ENCODE data around the gene RALB.

DNA sequence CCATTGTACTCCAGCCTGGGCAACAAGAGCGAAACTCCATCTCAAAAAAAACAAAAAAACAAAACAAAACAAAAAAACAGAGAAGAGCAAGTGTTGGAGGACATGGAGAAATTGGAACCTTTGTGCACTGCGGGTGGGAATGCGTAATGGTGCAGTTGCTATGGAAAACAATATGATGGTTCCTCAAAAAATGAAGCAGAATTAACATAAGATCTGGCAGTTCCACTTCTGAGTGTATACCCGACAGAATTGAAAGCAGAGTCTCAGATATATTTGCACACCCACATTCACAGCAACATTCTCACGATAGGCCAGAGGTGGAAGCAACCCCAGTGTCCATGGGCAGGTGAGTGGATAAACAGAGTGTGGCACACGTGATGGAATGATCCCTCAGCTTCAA lies 11.0 kb upstream of the RALB start:
- TF ChIP-seq SP1 (CRISPR knock-in tag; conservative IDR thresholded peaks at IDR 0.05), result no peak
- TF ChIP-seq, protein P1, sequence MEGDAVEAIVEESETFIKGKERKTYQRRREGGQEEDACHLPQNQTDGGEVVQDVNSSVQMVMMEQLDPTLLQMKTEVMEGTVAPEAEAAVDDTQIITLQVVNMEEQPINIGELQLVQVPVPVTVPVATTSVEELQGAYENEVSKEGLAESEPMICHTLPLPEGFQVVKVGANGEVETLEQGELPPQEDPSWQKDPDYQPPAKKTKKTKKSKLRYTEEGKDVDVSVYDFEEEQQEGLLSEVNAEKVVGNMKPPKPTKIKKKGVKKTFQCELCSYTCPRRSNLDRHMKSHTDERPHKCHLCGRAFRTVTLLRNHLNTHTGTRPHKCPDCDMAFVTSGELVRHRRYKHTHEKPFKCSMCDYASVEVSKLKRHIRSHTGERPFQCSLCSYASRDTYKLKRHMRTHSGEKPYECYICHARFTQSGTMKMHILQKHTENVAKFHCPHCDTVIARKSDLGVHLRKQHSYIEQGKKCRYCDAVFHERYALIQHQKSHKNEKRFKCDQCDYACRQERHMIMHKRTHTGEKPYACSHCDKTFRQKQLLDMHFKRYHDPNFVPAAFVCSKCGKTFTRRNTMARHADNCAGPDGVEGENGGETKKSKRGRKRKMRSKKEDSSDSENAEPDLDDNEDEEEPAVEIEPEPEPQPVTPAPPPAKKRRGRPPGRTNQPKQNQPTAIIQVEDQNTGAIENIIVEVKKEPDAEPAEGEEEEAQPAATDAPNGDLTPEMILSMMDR (IDR thresholded peaks at IDR 0.05), result no peak
